Fibroblast of gingiva (primary cell): ENCODE measurements around the gene TMEM221.
"Not testable (repeated sequence)": the region's sequence is repeated elsewhere in the genome, so short reads cannot be mapped to it uniquely, and the experiment has no call there.

Experiments
- DNase-seq: peaks from one replicate; pipeline ENCODE4 v3.0.0-alpha.2; 2011; ENCODE audit warnings: low read depth

The TMEM221 gene

GRCh38 chr19:17448131-17448967 is at the start of gene TMEM221:
Gene TMEM221 (minus strand): TSS chr19:17448668. CDS start chr19:17448462, 206 bp downstream.
- no peak for DNase-seq

DNA sequence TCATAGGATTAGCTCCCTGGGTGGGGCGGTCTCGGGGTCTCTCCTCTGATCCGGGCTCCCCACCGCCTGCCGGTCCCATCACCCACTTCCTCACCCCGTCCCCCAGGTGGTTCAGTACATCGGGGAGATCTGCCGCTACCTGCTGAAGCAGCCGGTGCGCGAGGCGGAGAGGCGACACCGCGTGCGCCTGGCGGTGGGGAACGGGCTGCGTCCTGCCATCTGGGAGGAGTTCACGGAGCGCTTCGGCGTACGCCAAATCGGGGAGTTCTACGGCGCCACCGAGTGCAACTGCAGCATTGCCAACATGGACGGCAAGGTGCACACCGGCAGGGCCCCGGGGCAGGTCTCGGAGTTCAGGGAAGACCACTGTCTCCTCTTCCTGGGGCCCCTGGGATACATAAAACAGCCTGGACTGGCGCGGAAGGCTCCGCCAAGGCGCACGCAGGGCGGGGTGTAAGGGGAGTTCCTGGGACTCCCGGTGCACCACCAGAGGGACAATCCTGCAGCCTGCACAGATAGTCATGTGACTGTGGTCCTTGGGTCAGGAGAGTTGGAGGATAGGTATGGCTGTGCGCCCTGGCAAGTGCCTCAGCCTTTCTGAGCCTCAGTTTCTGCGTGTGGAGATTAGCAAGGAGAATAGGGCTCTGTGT is 48.8 kb upstream of the TMEM221 start:
- no peak for DNase-seq

DNA sequence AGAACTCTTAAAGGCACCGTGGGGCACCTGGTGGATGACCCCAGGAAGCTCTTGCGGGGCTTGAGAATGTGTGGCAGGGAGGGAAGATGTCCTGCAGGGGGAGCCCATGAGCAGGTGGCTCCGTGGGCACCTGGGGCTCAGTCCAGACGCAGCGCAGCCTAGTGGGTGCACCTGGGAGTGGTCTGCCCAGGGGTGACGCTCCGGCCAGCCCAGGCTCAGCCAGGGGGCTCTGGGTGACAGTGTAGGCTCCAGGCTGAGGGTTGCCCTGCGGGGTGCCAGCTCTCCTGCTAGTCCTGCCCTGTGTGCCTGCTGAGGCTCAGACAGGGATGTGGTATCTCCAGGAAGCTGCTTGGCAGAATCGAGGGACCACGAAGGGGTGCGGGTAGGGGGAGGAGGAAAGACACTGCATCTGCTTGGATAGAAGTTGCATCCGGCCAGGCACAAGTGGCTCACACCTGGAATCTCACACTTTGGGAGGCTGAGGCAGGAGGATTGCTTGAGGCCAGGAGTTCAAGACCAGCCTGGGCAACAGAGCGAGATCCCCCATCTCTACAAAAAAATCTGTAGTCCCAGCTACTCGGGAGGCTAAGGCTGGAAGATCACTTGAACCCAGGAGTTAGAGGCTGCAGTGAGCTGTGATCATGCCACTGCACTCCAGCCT is 48.0 kb upstream of the TMEM221 start:
- peak; percentile 43 for DNase-seq

GRCh38 chr19:17495639-17496296 is 47.3 kb upstream of the TMEM221 start:
- no peak for DNase-seq

GRCh38 chr19:17491287-17491686 is 42.8 kb upstream of the TMEM221 start:
- DNase-seq = peak; percentile 35

- DNase-seq = no peak
Observed at GRCh38 chr19:17490411-17490810, 41.9 kb upstream of the TMEM221 start.

DNA sequence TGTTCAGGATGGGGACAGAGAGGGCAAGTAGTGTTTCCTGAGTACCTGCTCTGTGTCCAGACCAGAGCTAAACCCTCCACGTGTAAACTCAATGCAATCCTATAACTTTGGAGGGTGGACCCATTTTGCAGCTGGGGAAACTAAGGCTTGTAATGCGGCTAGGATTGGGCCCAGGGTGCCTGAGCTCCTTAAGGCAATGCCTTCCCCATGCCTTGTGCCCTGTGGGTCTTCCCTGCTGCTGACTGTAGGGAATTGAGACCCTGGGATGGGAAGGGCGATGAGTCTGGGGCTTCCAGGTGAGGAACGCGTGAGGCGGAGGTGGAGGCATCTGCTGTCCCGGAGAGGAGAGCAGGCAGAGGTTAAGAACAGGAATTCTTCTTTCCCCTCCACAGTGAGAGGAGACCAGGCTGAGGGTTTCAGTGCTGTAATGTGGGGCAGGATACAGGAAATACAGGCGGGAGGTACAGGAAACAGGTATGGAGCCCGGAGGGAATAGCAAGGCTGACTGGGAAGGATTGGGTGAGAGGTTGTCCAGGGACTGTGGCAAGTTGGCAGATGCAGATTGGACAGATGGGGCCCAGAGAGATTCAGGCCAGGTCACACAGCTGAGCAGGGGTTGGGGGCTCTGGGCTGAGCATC is 41.0 kb upstream of the TMEM221 start:
- DNase-seq = no peak

DNA sequence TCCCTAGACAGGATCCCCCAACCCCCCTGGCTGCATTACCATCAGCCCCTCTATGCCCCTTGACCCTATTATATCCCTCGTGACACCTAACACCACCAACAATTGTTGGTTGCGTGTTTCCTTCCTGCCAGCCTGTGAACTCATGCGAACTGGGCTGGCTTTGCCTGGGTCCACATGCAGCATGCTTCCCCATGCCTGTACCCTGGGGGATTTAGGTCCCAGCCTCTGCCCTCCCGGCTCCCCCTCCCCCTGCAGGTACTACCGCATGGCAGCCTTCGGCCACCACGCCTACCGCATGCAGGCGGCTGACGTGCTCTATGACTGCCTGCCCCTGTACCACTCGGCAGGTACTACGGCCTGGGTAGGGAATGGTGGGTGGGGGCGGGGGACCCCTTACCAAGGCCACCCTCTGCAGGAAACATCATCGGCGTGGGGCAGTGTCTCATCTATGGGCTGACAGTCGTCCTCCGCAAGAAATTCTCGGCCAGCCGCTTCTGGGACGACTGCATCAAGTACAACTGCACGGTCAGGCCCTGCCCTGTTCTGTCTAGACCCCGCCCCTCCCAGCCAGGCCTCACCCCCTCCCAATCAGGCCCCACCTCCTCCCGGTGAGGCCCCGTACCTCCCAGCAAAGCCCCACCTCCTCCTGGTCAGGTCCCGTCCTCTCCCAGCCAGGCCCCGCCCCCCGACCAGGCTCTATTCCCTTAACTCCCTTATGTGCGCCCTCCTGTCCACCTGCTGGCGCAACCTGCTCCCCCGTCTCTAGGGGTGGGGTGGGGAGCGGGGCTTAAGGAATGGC is 40.3 kb upstream of the TMEM221 start:
- no peak for DNase-seq

DNA sequence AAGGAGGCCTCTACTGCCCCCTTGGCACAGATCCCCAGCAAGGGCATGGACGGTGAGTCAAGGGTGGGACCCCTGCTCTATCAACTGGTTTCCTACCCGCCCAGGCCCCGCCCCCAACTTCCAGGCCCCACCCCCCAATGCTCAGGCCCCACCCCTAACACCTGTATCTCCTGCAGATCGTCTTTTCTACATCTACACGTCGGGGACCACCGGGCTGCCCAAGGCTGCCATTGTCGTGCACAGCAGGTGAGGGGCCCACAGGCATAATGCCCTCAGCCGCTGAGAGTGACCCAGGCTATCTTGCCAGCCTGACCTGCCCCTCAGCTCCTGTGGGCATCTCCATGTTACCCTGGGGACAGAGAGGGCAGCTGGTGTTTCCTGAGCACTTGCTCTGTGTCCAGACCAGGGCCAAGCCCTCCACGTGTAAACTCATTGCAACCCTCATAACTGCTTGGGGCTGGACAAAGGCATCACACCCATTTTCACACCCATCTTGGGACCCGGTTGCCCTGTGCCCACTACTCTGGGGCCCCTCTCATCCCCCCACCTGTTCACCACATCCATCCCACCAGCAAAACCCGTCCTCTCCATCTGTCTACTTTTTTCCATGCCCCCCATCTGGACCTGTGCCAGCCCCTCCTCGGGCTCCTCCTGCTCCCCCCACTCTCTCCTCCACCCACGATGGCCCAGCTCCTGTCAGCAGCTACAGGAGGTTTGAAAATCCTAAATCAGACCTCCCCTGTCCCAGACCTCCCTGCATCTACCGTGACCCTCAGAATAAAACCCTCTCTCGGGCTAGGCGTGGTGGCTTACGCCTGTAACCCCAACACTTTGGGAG is 39.0 kb upstream of the TMEM221 start:
- no peak for DNase-seq

- DNase-seq = no peak
Observed at GRCh38 chr19:17486545-17487240, 38.2 kb upstream of the TMEM221 start.

DNA sequence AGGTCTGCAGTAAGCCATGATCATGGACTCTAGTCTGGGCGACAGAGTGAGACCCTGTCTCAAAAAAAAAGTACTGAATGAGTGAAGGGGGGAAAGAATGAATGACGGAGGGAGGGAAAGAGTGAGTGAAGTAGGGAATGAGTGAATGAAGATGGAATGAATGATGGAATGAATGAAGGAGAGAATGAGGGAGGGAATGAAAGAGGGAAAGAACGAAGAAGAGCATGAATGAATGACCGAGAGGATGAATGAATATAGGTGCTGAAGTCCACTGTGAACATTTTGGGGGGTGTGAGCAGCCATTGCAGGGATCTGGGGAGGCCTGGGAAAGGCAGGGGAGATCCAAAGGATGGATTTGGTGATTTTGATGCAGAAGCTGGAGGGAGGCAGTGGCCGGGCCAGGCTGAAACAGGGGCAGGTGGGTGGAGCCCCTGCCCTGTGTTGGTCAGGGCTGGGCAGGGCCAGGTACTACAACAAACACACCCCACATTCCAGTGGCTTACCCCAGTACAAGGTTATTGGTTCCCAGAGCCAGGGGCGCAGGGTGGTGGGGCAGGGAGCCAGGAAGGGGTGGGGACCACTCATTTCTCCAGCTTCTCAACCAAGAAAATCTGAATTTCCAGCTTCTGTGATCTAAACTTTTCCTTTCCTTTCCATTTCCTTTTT is 36.2 kb upstream of the TMEM221 start:
- no peak for DNase-seq

- DNase-seq = no peak
Observed at GRCh38 chr19:17483605-17484002, 35.1 kb upstream of the TMEM221 start.

DNA sequence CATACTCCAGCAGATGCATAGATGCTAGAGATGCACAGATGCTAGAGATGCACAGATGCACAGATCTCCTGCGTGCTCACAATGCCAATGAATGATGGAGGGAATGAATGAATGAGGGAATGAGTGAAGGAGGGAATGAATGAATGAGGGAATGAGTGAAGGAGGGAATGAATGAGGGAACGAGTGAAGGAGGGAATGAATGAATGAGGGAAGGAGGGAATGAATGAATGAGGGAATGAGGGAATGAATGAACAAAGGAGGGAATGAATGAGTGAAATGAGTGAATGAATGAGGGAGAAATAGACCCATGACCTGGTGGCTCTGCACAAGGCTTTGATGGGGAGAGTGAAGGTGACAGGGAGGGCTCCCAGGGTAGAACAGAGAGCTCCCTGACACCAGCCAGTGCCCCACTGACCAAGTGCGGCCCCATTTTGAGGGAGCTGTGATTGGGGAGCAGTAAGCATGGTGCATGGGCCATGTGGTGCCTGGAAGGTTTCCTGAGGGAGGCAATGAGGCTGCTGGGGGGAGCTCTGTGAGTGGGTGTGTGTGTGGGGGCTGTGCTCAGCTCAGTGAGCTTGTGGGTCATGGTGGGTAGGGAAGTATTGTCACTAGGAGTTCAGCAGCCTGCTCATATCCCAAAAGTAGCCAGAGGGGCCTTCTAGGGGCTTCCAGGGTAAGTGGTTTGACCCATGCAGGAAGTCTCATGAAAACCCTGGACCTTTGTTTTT is 34.6 kb upstream of the TMEM221 start:
- no peak for DNase-seq

- DNase-seq = no peak
Observed at GRCh38 chr19:17481986-17482385, 33.5 kb upstream of the TMEM221 start.

GRCh38 chr19:17479325-17479791 is 30.9 kb upstream of the TMEM221 start:
- DNase-seq = peak; percentile 76

GRCh38 chr19:17475541-17476115 is 27.2 kb upstream of the TMEM221 start:
- DNase-seq = peak; percentile 62

GRCh38 chr19:17475011-17475540 is 26.6 kb upstream of the TMEM221 start:
- DNase-seq = not testable (repeated sequence)
